ENCODE measurements around the gene CADPS.

- no peak for TF ChIP-seq POLR2A (conservative IDR thresholded peaks at IDR 0.05)
- no peak for TF ChIP-seq TARDBP (IDR thresholded peaks at IDR 0.05)
- TF ChIP-seq ZHX1 (conservative IDR thresholded peaks at IDR 0.05; ENCODE audit: low read length) = no peak
- no peak for TF ChIP-seq XRCC3 (IDR thresholded peaks at IDR 0.05)
- TF ChIP-seq ZNF316 (IDR thresholded peaks at IDR 0.05) = no peak
- TF ChIP-seq RFX5 (IDR thresholded peaks at IDR 0.05; ENCODE audit: low read depth, low read length) = no peak
- TF ChIP-seq NR3C1 (CRISPR knock-in tag; IDR thresholded peaks at IDR 0.05) = no peak
Measured at GRCh38 chr3:62793946-62794345, 81.3 kb downstream of the CADPS start.

Data from K562 (cell line).